HT1080 (cell line): ENCODE measurements around the gene SPA17. TPM values are rescaled to one million over a fixed set of nuclear protein-coding genes. Genes with fewer than 3 reads are reported as not detected.

Experiments
- small RNA-seq: library from RNA; depleted of rRNA; stranded (forward); fragments of <200 nt; gene quantifications from one replicate; pipeline ENCODE3, GENCODE V24; 2014
- total RNA-seq: library from RNA; depleted of rRNA; stranded (reverse); fragments of >200 nt; shearing (Covaris generic); gene quantifications from 2 replicates; pipeline ENCODE4 v1.2.3, GENCODE V29; 2014; rRNA removed

SPA17 gene
- total RNA-seq, 1 experiment from 2014 or later, result 17.7 TPM

Small RNA genes within 50 kb of the gene (small RNA-seq; reads per million reads assigned to genes)
- not detected for gene RNA5SP352

Other genes with a start within 250 kb of the SPA17 start
- gene OR8B4, start 249.0 kb upstream of the SPA17 start, total RNA-seq, result not detected in 2 replicates
- gene OR8B8, start 228.2 kb upstream of the SPA17 start, total RNA-seq, result not detected in 2 replicates
- not detected in 2 replicates for gene OR8B12, start 130.2 kb upstream of the SPA17 start, total RNA-seq
- gene OR8A1, start 103.9 kb upstream of the SPA17 start, total RNA-seq, result not detected in 2 replicates
- not detected in 2 replicates for gene PANX3, start 62.5 kb upstream of the SPA17 start, total RNA-seq
- 42.9 and 52.7 TPM in 2 replicates for gene TBRG1, start 51.0 kb upstream of the SPA17 start, total RNA-seq
- gene SIAE, start 165 bp upstream of the SPA17 start, total RNA-seq, result 4.3 and 5.5 TPM in 2 replicates
- 9.1 and 17.5 TPM in 2 replicates for gene NRGN, start 66.0 kb downstream of the SPA17 start, total RNA-seq
- gene VSIG2, start 78.4 kb downstream of the SPA17 start, total RNA-seq, result not detected in 2 replicates
- gene ESAM, start 88.4 kb downstream of the SPA17 start, total RNA-seq, result 0.43 and 0.66 TPM in 2 replicates
- gene MSANTD2, start 126.5 kb downstream of the SPA17 start, total RNA-seq, result 13.7 and 14.5 TPM in 2 replicates
- 20.5 and 24.5 TPM in 2 replicates for gene ROBO3, start 191.5 kb downstream of the SPA17 start, total RNA-seq
- gene ROBO4, start 224.0 kb downstream of the SPA17 start, total RNA-seq, result 21.1 and 25.0 TPM in 2 replicates
- gene HEPN1, start 245.3 kb downstream of the SPA17 start, total RNA-seq, result 0.05 TPM in 1 of 2 replicates, not detected in the other